LoVo (cell line): ENCODE results near the gene ANXA11.
"Not testable (repeated sequence)": the region's sequence is repeated elsewhere in the genome, so short reads cannot be mapped to it uniquely, and the experiment has no call there.

ENCODE experiments used
- DNase-seq: peaks from one replicate; pipeline ENCODE4 v3.0.0-alpha.2; 2016; ENCODE audit warnings: low spot score

ANXA11 gene

GRCh38 chr10:80207768-80208370 is 2.5 kb upstream of the ANXA11 start:
- peak; percentile 44 for DNase-seq

DNA sequence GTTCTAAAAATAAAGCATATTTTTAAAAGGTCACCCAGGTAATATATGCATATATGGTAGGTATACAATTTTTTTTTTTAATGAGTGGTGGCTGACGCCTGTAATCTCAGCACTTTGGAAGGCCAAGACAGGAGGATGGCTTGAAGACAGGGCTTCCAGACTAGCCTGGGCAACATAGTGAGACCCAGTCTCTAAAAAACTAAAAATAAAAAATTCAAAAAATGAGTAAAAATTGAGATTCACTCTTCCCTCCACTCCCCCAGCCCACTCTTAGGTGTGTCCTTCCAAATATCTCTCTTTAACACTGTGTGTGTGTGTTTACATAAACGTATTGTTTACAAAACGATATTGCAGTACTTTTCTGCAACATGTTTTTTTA is 929 bp upstream of the ANXA11 start:
- DNase-seq = no peak

GRCh38 chr10:80204677-80205476 is 460 bp downstream of the ANXA11 start:
- peak; percentile 9 for DNase-seq

GRCh38 chr10:80203835-80204676 is 1.3 kb downstream of the ANXA11 start:
- peak; percentile 79 for DNase-seq

DNA sequence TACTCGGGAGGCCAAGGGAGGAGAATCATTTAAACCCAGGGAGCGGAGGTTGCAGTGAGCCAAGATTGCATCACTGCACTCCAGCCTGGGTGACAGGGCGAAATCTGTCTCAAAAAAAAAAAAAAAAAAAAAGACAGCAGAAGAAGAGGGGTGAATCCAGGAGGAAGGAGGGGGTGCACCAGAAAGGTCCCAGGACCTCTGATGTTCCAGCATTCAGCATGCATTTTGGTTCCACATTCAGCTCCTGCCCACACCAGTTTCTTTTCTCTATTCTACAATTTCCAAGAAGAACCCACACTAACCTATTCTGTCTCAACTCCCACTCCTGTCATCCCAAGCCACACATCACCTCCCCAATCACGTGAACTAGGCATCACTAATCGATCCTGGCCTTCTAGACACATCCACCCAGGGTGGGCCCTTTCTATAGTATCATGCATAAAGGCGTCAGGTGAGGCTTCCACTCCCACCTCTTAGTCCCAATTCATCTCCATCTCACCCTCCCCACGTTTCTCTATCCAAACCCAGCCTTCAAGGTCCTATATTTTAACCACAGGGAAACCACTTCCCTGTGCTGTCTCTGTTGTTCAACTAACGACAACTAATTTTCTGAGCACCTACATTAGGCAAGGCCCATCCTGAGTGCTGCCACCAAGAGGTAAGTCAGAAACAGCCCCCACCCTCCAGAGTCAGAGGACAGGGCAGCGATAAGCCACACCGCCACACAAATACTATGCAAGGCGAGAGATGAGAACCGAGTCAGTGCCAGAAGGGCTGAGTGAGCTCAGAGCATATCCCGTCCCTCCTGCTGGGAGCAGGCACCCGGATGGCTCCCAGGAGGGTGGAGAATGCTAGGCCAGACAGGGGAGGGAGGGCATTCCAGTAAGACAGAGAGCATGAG is 2.2 kb downstream of the ANXA11 start:
- DNase-seq = peak; percentile 81

DNA sequence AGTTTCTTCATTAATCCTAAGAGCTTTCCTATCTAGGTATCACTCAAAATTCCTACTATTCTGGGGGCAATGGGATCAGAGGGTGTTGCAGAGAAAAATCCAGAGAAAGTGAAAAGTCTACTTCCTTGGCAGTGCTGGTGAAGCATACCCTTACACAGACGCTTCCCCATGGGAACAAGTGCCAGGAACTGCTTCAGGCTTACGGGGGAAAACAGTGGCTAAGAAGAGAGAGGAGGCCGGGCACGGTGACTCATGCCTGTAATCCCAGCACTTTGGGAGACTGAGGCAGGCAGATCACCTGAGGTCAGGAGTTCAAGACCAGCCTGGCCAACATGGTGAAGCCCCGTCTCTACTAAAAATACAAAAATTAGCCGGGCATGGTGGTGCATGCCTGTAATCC is 2.8 kb downstream of the ANXA11 start:
- DNase-seq = not testable (repeated sequence)

- DNase-seq = no peak
These were observed 3.7 kb downstream of the ANXA11 start for GRCh38 chr10:80201608-80202141.

- DNase-seq = no peak
These were observed 4.7 kb downstream of the ANXA11 start for GRCh38 chr10:80200687-80201086.

DNA sequence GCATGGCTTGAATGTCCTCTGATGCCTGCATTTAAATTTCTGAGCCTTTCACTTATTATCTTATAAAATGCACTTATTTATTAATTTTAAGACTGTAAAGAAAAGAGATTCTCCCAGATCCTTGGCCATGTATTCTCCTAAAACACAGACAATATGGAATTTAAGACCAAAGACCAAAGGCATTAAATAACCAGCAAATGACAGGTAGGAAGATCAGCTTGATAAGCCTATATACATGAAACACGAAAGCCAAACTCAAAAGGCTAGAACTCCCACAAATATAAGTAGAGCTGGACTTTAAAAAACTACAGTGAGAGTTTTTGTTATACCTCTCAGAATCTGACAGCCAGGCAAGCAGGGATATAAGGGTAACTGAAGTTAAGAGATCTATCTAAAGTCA is 5.1 kb downstream of the ANXA11 start:
- no peak for DNase-seq

DNA sequence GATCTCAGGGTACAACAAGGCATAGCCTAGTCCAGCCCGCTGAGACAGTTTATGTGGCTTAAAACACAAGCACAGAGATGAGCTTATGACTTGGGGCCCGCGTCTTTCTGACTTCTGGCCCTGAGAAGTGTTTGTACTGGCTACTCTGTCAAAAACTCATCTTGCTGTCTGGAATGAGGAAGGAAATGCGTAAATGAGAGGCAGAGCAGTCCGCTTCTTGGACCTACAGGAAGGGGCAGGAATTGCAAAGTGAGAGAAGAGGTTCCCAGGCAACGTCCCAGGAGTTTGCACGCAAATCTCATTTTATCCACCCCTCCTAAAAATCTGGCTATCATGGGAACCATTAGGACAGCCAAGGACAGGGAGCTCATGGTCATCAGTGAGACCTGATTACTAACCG is 5.5 kb downstream of the ANXA11 start:
- DNase-seq = peak; percentile 49

DNA sequence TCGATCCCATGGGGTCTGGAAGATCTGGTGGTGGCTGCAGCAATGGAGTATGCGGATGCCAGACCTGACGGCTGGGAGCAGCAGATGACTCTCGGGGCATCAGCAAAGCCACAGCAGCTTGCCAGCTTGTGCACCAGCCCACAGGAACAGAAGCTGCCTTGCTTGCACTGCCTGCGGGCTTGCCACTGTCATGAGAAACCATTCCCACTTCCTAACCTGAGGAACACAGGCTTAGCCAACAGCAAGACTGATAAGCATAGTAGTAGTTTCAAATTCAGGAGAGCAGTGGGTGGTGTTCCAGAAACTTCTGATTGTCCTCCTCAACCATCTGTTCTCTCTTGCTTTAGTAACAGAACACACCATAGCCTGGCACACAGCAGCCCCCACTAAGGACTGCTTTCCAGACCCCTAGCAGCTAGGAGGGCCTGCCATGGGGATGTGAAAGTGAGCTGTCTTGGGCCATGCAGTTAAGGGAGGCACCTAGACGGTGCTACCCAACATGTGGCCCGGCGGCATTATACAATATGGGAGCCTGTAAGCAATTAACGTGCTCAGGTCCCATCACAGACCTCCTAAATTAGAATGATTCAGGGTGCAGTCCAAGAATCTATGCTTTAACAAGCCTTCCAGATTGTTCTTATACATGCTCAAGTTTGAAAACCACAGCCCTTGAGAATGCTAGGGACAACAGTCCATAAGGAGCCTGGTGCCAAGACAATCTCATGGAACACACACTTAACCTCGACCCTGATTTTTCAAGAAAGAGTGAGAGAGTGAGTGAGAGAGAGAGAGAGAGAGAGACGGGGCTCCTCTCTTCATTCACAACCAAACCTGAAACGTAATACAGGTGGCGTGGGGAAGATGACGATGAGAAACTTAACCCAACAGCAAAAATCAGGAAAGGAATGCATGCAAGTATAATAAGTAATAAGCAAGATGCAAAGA is 7.1 kb downstream of the ANXA11 start:
- no peak for DNase-seq

- DNase-seq = no peak
These were observed 8.4 kb downstream of the ANXA11 start for GRCh38 chr10:80196950-80197315.

DNA sequence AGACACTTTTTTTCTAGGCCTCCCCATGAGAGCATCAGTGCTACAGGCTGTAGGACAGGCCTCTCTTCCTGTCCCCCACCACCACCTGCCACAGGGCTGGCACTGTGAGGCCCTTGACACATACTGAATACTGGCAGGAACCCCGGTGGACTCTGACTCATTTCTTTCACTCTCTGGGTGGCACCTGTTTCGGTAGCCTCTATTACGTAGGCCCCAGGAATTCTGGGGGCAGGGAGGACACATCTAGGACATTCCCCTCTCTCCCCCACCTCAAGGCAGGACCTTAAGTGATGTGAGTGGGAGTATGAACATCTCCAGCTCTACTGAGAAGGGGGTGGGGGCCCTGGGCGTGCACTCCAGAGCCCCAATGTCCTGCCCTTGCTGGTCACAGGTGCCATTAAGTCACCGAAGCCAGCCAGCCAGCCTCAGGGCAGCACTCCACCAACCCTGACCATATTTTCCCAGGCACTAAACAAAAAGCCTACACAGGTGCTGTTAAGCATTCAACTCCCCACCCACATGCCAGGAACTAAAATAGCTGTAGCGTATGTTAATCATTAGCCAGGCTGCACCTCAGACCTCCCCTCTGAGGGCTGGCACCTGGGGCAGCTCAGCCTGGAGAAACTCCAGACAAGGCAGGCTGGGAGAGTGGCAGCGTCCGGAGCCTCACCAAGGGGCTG is 8.9 kb downstream of the ANXA11 start:
- peak; percentile 90 for DNase-seq

GRCh38 chr10:80195046-80195574 is 10.2 kb downstream of the ANXA11 start:
- no peak for DNase-seq

DNA sequence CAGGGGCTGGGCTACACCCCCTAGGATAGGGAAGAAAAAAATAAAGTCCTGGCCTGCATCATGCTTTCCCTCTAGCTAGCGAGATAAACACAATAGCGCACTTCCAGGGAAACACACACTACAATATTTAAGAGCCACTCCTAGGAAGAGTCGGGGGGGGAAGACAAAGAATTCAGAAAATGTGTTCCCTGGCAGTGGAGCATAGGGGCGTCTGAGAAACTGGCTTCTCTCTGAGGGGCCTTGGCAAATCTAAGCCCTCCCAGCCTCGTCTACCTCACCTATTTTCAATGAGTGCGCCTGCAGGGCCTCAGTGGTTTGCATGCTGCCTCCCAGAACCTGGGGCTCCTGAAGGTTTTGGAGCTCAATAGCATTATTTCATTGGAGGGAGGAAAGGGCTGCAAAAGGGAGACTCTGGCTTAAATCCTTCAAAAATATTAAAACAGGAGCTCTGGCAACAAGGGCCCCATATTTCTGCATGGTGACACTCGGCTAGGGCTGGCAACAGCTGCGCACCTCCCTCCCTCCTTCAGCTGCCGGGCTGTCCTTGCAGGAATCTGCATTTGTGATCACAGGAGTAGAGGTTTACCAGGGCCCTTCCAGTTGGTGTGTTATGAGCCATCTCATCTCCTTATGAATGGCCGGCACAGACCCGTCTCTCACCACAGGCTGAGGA is 10.8 kb downstream of the ANXA11 start:
- DNase-seq = no peak

- DNase-seq = no peak
These were observed 12.8 kb downstream of the ANXA11 start for GRCh38 chr10:80192553-80192952.

- DNase-seq = peak; percentile 80
These were observed 13.6 kb downstream of the ANXA11 start for GRCh38 chr10:80191589-80192270.

- DNase-seq = no peak
These were observed 16.6 kb downstream of the ANXA11 start for GRCh38 chr10:80188713-80189112.
